Neuron (in vitro differentiated cells): ENCODE measurements around the gene ULK1.
"Not testable (repeated sequence)": the region's sequence is repeated elsewhere in the genome, so short reads cannot be mapped to it uniquely, and the experiment has no call there.

ENCODE experiments used
- H2AFZ ChIP-seq: one replicate; pipeline ENCODE4 v1.6.1; 2013; ENCODE audit warnings: low read depth, mild to moderate bottlenecking, inconsistent platforms, low read length, moderate library complexity
- H3K27me3 ChIP-seq: one replicate; pipeline ENCODE4 v1.6.1; 2013; ENCODE audit warnings: low read length; ENCODE audit not compliant: insufficient read depth
- H3K36me3 ChIP-seq: one replicate; pipeline ENCODE4 v1.6.1; 2013; ENCODE audit warnings: low read length; ENCODE audit not compliant: insufficient read depth
- H3K4me1 ChIP-seq: one replicate; pipeline ENCODE4 v1.6.1; 2013; ENCODE audit warnings: low read length; ENCODE audit not compliant: insufficient read depth
- H3K4me3 ChIP-seq: 2 replicates; pipeline ENCODE4 v1.5.1; 2013; ENCODE audit warnings: mild to moderate bottlenecking, low read length, moderate library complexity
- H3K9me3 ChIP-seq: one replicate; pipeline ENCODE4 v1.6.1; 2013; ENCODE audit warnings: low read length

The ULK1 gene

DNA sequence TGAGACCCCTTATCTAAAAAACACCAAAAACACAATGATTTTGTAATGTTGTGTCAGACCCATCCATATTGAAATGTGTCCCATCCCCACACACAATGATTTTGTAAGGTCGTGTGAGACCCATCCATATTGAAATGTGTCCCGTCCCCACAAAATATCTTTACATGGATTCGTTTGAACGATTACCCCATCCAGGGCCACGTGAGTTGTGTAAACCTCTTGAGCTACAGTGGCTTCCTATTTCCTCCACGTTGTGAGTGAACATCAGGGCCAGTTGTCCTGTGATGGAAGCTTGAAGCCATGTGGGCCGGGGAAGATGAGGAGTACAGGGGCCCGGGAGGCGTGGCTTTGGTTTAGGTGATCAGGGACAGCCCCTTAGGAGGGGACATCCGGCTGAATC, 27.0 kb upstream of the ULK1 start:
- Histone ChIP-seq H3K36me3 (no peaks in the 10 kb centered on the region), H3K27me3 (no peaks in the 10 kb centered on the region), H3K9me3 (no peaks in the 10 kb centered on the region), H2AFZ (no peak overlapping the region), H3K4me1 (peaks cover 17% of the 10 kb centered on the region), H3K4me3 (no peak overlapping the region)

DNA sequence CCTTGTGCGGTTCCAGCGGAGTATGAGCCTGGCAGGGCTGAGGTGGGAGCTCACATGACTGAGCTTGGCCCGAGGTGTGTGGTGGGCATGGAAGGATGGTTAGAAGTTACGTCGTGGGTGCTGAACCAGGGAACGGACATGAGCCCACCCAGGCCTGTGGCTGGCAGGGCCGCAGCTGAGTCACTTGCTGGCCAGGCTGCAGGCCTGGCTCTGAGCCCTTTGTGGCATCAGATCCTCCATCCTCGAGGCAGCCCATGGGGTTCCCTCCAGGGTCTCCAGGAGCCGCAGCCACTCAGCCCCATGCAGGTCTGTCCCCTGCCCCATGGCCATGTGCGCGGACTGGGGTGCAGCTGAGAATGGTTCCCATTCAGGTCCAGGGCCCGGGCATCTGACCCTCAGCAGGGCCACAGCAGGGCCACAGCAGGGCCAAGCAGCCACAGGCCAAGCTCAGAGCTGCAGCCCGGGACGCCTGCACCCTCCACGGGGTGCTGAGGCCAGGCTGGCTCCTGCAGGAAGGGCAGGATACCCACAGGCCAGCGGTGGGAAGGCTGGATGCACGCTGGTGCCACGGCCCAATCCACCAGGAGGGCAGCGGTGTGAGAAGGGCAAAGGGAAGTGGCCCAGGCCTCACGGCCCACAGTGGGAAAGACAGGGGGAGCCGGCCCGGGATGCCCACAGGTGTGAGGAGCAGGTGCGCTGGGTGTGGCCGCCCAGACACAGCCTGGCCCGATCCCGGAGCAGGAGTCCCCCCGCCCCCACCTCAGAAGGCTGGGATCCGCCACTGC, 26.3 kb upstream of the ULK1 start:
- Histone ChIP-seq H3K4me1 (peaks cover 11% of the 10 kb centered on the region), H3K36me3 (no peaks in the 10 kb centered on the region), H3K27me3 (no peaks in the 10 kb centered on the region), H3K9me3 (no peaks in the 10 kb centered on the region), H2AFZ (no peak overlapping the region), H3K4me3 (no peak overlapping the region)

DNA sequence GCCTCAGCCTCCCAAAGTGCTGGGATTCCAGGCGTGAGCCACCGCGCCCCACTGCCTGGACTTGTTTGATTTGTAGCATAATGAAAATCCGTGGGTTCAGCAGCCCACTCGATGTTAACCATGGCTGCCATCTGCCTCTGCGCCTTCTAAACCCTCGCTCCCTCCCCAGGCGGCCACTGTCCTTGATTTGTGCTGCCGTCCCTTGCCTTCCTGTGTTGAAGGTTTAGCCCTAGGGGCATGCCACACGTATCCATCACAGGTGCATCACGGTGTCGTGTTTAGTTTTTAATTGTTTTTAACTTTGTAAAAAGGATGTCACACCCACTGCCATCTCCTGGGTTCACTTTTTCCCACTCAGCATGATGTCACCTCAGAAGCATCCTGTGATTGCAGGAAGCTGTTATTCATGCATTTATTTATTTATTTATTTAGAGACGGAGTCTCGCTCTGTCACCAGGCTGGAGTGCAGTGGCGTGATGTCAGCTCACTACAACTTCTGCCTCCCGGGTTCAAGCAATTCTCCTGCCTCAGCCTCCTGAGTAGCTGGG, 24.5 kb upstream of the ULK1 start:
- Histone ChIP-seq H3K4me3 (no peak overlapping the region), H3K27me3 (no peaks in the 10 kb centered on the region), H2AFZ (no peak overlapping the region), H3K9me3 (peaks cover 3% of the 10 kb centered on the region), H3K36me3 (no peaks in the 10 kb centered on the region), H3K4me1 (no peaks in the 10 kb centered on the region)

DNA sequence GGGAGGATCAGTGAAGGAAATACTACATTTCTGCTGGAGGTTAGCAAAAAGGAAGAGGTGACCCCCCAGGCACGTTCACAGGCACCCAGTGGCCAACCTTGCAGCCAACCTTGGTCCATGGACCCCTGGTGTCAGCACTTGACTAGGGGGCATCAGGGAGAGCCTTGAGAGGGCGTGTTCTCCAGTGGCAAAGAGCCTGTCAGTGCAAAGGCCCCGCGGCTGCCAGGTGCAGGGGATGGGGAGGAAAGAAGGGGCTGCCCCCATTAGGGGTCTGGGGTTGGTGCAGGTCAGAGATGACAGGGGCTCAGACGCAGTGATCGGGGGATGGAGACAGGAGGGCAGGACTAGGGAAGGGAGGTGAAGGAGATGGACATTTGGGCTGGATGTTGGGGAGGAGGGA, 22.7 kb upstream of the ULK1 start:
- Histone ChIP-seq H2AFZ (no peak overlapping the region), H3K4me3 (no peak overlapping the region), H3K9me3 (peaks cover 3% of the 10 kb centered on the region), H3K4me1 (no peaks in the 10 kb centered on the region), H3K36me3 (no peaks in the 10 kb centered on the region), H3K27me3 (no peaks in the 10 kb centered on the region)

DNA sequence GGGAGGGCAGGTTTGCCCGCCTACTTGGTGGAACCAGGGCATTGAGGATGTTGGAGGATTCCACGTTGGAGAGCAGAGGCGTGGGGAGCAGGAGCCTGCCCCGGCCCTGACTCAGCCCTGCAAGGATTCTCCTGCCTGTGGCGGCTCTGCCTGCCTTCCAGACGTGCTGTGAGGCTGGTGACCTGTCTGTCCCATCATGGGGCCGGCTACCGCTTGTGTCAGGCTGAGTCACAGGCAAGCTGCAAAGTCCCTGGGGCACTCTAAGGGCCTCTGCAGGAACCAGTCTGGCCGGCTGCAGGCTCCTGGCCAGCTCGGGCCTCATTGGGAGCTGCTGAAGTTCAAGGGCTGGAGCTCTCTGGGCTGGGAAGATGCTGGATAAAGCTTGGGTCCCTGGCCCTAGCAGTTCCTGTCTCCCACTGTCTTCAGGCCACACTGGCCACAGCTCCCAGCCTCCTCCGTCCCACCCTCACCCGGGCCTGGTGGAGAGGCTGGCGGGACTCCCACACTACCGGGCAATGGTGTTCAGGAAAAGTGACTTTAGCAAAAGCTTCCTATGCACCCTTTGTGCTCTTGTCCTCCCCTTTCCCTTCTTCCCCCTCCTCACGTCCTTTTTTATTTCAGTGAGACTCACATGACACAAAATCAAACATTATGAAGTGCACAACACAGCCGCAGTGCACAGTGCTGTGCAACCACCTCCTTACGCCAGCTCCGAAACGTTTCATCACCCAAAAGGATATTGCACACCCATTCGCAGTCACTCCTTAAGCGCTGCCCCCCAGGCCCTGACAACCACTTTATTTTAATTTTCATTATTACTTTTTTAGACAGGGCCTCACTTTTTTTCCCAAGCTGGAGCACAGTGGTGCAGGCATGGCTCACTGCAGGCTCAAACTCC, 22.0 kb upstream of the ULK1 start:
- H3K4me1 ChIP-seq: no peaks in the 10 kb centered on the region
- peaks cover 5% of the 10 kb centered on the region for H3K9me3 ChIP-seq

DNA sequence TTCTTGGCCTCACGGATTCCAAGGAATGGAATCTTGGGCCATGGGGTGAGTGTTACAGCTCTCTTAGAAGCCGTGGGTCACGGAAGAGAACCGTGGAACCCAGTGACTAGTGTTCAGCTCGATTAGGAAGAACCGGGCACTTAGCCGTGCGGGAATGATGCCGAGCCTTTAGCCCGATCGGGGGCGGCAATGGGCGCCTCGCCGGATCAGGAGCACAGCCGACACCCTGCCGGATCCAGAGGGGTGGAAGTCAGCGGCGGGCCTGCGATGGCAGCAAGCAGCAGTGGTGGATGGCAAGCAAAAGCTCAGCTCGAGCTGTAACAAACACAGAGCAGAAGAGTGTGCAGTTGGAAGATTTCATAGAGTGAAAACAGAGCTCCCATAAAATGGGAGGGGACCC, 21.1 kb upstream of the ULK1 start:
- Histone ChIP-seq H3K4me1 (no peaks in the 10 kb centered on the region), H3K9me3 (peaks cover 5% of the 10 kb centered on the region), H3K36me3 (no peaks in the 10 kb centered on the region), H2AFZ (no peak overlapping the region), H3K27me3 (peaks cover 2% of the 10 kb centered on the region), H3K4me3 (no peak overlapping the region)

More for the DNA sequence above, 22.0 kb upstream of the ULK1 start:
- Histone ChIP-seq H3K4me3 (no peak overlapping the region), H2AFZ (no peak overlapping the region), H3K36me3 (no peaks in the 10 kb centered on the region), H3K27me3 (no peaks in the 10 kb centered on the region)

DNA sequence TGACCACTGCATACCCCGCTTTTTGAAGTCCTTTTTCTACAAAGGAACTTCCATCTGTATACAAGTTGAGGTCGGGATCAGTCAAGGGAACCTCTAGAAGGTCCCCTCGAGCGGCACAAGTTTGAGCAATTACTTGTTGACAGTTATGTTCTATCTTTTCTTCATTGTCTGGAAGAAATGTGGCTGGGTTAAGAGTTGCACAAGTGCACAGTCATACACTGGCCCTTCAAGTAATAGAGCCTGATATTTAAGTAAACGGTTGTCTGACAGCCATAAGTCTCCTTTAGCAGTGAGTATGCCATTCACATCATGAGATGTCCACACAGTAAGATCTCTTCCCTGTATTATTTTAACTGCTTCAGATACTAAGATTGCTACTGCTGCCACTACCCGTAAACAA, 19.4 kb upstream of the ULK1 start:
- H2AFZ ChIP-seq, H3K9me3 ChIP-seq, H3K27me3 ChIP-seq, H3K4me3 ChIP-seq, H3K36me3 ChIP-seq, H3K4me1 ChIP-seq: not testable (repeated sequence)

DNA sequence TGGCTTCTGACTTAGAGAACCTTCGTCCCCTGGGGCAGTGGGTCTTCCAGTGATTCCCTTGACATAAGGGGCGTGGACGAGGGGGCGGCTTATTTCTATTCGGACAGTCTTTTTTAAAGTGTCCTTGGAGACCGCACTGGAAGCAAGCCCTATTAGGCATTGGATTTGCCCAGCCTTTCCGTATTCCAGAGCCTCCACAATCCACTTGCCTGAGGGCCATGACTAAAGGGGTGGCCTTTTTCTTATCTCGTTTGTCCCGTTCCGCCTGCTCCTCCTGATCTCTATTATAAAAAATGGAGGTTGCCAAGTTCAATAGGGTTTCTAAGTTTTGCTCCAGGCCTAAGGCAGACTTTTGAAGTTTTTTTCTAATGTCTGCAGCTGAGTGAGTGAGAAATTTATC, 17.2 kb upstream of the ULK1 start:
- H3K4me3 ChIP-seq, H3K9me3 ChIP-seq, H3K36me3 ChIP-seq, H3K4me1 ChIP-seq, H3K27me3 ChIP-seq, H2AFZ ChIP-seq: not testable (repeated sequence)

DNA sequence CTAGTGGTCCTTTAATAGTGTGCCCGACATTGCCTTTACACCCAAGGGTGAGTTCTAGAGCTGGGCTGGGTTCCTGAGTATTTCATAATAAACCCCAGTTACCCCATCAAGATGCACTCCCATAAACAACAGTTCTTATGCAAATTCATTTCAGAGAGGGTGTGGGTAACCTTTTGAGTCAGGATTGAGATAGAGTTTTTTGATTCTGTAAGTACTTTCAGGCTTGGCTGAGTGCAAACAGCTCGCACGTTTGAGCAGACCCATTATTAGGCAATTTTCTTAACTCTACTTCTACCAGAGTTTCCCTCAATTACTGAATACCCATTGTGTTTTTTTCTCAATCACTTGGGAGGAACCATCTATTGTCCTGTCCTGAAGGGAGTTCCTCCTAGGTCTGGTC, 16.0 kb upstream of the ULK1 start:
- not testable (repeated sequence) for H3K4me1 ChIP-seq, H3K36me3 ChIP-seq, H3K4me3 ChIP-seq, H3K27me3 ChIP-seq, H3K9me3 ChIP-seq, H2AFZ ChIP-seq

DNA sequence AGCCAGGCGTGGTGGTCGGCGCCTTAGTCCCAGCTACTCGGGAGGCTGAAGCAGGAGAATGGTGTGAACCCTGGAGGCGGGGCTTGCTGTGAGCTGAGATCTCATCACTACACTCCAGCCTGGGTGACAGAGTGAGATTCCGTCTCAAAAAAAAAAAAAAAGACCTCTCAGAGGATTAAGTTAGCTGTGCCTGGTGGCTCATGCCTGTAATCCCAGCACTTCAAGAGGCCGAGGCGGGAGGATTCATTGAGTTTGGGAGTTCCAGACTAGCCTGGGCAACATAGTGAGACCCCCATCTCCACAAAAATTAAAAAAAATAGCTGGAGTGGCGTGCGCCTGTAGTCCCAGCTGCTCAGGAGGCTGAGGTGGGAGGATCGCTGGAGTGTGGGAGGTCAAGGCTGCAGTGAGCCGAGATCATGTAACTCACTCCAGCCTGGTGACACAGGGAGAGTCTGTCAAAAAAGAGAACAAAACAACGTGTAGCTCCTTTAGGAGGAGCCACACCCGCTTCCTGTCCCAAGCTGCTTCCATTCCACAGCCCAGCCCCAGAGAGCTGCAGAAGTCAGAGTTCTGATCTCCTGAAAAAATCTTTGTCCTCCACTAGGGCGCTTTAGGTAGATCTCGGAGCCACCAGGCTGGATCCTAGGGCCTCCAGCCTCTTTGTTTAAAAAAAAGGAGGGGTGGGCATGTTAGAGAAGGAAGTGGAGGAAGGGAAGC, 11.5 kb upstream of the ULK1 start:
- H3K4me3 ChIP-seq: no peak overlapping the region

DNA sequence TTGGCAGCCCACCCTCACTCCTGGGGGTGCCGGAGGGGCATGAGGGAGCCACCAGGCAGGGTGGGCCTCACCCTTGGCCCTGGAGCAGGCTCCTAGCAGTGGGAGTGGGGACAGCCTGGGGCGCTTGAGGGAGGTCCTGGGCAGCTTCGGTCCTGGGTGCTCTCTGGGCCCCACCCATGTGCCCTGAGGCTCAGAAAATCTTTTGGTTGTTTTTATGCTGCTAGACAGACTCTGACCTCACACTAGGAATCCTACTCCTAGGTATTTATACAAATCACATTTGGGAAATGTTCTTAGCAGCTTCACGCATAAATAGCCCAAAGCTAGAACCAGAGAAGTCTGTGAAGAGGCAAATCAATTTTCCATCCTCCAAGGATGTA, 10.9 kb upstream of the ULK1 start:
- H3K27me3 ChIP-seq: peaks cover 2% of the 10 kb centered on the region
- H3K4me1 ChIP-seq: no peaks in the 10 kb centered on the region
- no peaks in the 10 kb centered on the region for H3K36me3 ChIP-seq
- peaks cover 6% of the 10 kb centered on the region for H3K9me3 ChIP-seq
- no peak overlapping the region for H3K4me3 ChIP-seq
- no peak overlapping the region for H2AFZ ChIP-seq

More for the DNA sequence above, 11.5 kb upstream of the ULK1 start:
- Histone ChIP-seq H2AFZ (no peak overlapping the region), H3K27me3 (peaks cover 3% of the 10 kb centered on the region), H3K4me1 (no peaks in the 10 kb centered on the region), H3K9me3 (peaks cover 6% of the 10 kb centered on the region), H3K36me3 (no peaks in the 10 kb centered on the region)

DNA sequence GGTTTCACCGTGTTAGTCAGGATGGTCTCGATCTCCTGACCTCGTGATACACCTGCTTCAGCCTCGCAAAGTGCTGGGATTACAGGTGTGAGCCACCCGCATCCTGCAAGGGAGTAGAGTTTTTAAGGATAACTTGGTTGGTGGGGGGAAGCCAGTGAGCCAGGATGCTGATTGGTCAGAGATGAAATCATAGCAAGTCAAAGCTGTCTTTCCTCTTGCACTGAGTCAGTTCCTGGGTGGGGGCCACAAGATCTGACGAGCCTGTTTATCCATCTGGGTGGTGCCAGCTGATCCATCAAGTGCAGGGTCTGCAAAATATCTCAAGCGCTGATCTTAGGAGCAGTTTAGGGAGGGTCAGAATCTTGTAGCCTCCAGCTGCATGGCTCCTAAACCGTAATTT, 9.3 kb upstream of the ULK1 start:
- not testable (repeated sequence) for H3K9me3 ChIP-seq, H2AFZ ChIP-seq, H3K4me3 ChIP-seq, H3K4me1 ChIP-seq, H3K27me3 ChIP-seq, H3K36me3 ChIP-seq

DNA sequence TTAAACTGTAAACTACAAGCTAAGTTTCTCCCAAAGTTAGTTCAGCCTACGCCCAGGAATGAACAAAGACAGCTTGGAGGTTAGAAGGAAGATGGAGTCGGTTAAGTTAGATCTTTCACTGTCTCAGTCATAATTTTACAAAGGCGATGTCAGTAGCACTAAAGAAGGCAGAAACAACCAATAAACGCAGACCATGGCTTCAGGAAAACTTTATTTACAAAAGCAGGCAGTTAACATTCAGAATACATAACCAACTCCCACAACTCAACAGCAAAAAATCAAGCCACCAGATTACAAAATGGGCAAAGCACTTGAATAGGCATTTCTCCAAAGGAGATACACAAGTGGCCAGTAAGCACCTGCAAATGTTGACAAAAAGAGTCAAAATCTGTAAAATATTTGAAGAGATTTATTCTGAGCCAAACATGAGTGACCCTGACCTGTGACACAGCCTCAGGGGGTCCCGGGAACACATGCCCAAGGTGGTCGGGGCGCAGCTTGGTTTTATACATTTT, 8.8 kb upstream of the ULK1 start:
- Histone ChIP-seq H3K36me3 (no peaks in the 10 kb centered on the region), H2AFZ (no peak overlapping the region), H3K4me3 (no peak overlapping the region), H3K27me3 (peaks cover 5% of the 10 kb centered on the region), H3K9me3 (peaks cover 6% of the 10 kb centered on the region), H3K4me1 (no peaks in the 10 kb centered on the region)
